ENCODE results near the gene CLIP2.

Gene CLIP2

GRCh38 chr7:74290553-74290950 lies 1.3 kb downstream of the CLIP2 start:
- no peak for TF ChIP-seq POLR2AphosphoS5 (IDR thresholded peaks at IDR 0.05; ENCODE audit: low read depth, low read length)
- no peak for TF ChIP-seq TAF1 (IDR thresholded peaks at IDR 0.05; ENCODE audit: borderline replicate concordance, insufficient read depth, low read length)
- TF ChIP-seq SIN3A (IDR thresholded peaks at IDR 0.05; ENCODE audit: borderline replicate concordance, insufficient read depth, low read length): no peak
- TF ChIP-seq FOXP2 (optimal IDR thresholded peaks at IDR 0.05; ENCODE audit: borderline replicate concordance, extremely low read depth, extremely low read length, insufficient read depth): no peak
- TF ChIP-seq REST (IDR thresholded peaks at IDR 0.05; ENCODE audit: insufficient read depth in 1 of 2, low read depth in 2 of 2, low read length in 2 of 2): no peak

GRCh38 chr7:74290981-74291441 lies 1.8 kb downstream of the CLIP2 start:
- no peak for TF ChIP-seq REST (IDR thresholded peaks at IDR 0.05; ENCODE audit: insufficient read depth in 1 of 2, low read depth in 2 of 2, low read length in 2 of 2)
- no peak for TF ChIP-seq FOXP2 (optimal IDR thresholded peaks at IDR 0.05; ENCODE audit: borderline replicate concordance, extremely low read depth, extremely low read length, insufficient read depth)
- TF ChIP-seq POLR2AphosphoS5 (IDR thresholded peaks at IDR 0.05; ENCODE audit: low read depth, low read length): no peak
- TF ChIP-seq SIN3A (IDR thresholded peaks at IDR 0.05; ENCODE audit: borderline replicate concordance, insufficient read depth, low read length): no peak

GRCh38 chr7:74291535-74291934 lies 2.3 kb downstream of the CLIP2 start:
- TF ChIP-seq SIN3A (IDR thresholded peaks at IDR 0.05; ENCODE audit: borderline replicate concordance, insufficient read depth, low read length) (no peak), TAF1 (IDR thresholded peaks at IDR 0.05; ENCODE audit: borderline replicate concordance, insufficient read depth, low read length) (no peak), REST (IDR thresholded peaks at IDR 0.05; ENCODE audit: insufficient read depth in 1 of 2, low read depth in 2 of 2, low read length in 2 of 2) (no peak), POLR2AphosphoS5 (IDR thresholded peaks at IDR 0.05; ENCODE audit: low read depth, low read length) (no peak), FOXP2 (optimal IDR thresholded peaks at IDR 0.05; ENCODE audit: borderline replicate concordance, extremely low read depth, extremely low read length, insufficient read depth) (no peak)

GRCh38 chr7:74292757-74293576 lies 3.8 kb downstream of the CLIP2 start:
- no peak for TF ChIP-seq FOXP2 (optimal IDR thresholded peaks at IDR 0.05; ENCODE audit: borderline replicate concordance, extremely low read depth, extremely low read length, insufficient read depth)
- no peak for TF ChIP-seq REST (IDR thresholded peaks at IDR 0.05; ENCODE audit: insufficient read depth in 1 of 2, low read depth in 2 of 2, low read length in 2 of 2)
- TF ChIP-seq TAF1 (IDR thresholded peaks at IDR 0.05; ENCODE audit: borderline replicate concordance, insufficient read depth, low read length): no peak
- TF ChIP-seq POLR2AphosphoS5 (IDR thresholded peaks at IDR 0.05; ENCODE audit: low read depth, low read length): no peak
- no peak for TF ChIP-seq SIN3A (IDR thresholded peaks at IDR 0.05; ENCODE audit: borderline replicate concordance, insufficient read depth, low read length)
